Smooth muscle cell (in vitro differentiated cells): ENCODE results near the gene PAQR8. TPM values are rescaled to one million over a fixed set of nuclear protein-coding genes. Genes with fewer than 3 reads are reported as not detected.

ENCODE experiments used
- DNase-seq: peaks from one replicate; lab custom pipeline; 2025; ENCODE audit not compliant: unreplicated experiment; lab: John Stamatoyannopoulos, UW
- H2AFZ ChIP-seq: fragments of 200-600 bp; sonication (generic); 2 replicates; pipeline ENCODE4 v1.6.0; 2016; ENCODE audit warnings: antibody characterized with exemption, low read depth, mild to moderate bottlenecking
- H3F3A ChIP-seq: fragments of 200-600 bp; sonication (generic); 2 replicates; pipeline ENCODE4 v1.6.0; 2017; ENCODE audit warnings: antibody characterized with exemption, low read depth
- H3K27ac ChIP-seq: fragments of 200-600 bp; sonication (generic); 2 replicates; pipeline ENCODE4 v1.5.1; 2016; ENCODE audit warnings: low read depth, mild to moderate bottlenecking
- H3K27me3 ChIP-seq: fragments of 200-600 bp; sonication (generic); 2 replicates; pipeline ENCODE4 v1.6.1; 2016; ENCODE audit warnings: low read depth, mild to moderate bottlenecking
- H3K36me3 ChIP-seq: fragments of 200-600 bp; sonication (generic); 2 replicates; pipeline ENCODE4 v1.5.1; 2016; ENCODE audit warnings: low read depth
- H3K4me1 ChIP-seq: fragments of 200-600 bp; sonication (generic); 2 replicates; pipeline ENCODE4 v1.5.1; 2016; ENCODE audit warnings: low read depth
- H3K4me2 ChIP-seq: fragments of 200-600 bp; sonication (generic); 2 replicates; pipeline ENCODE4 v1.6.0; 2016; ENCODE audit warnings: mild to moderate bottlenecking
- H3K4me3 ChIP-seq: fragments of 200-600 bp; sonication (generic); 2 replicates; pipeline ENCODE4 v1.5.1; 2016; ENCODE audit warnings: mild to moderate bottlenecking
- H3K79me2 ChIP-seq: fragments of 200-600 bp; sonication (generic); 2 replicates; pipeline ENCODE4 v1.6.0; 2016; ENCODE audit warnings: low read depth, mild to moderate bottlenecking
- H3K9ac ChIP-seq: fragments of 200-600 bp; sonication (generic); 2 replicates; pipeline ENCODE4 v1.6.0; 2016; ENCODE audit warnings: low read depth
- H3K9me3 ChIP-seq: fragments of 200-600 bp; sonication (generic); replicated peaks from 2 replicates; pipeline ENCODE4 v1.5.1; 2016; ENCODE audit warnings: low read depth
- H4K20me1 ChIP-seq: fragments of 200-600 bp; sonication (generic); 2 replicates; pipeline ENCODE4 v1.6.0; 2016; ENCODE audit warnings: low read depth
- CTCF ChIP-seq: fragments of 200-600 bp; sonication (generic); IDR thresholded peaks from 2 replicates; pipeline ENCODE4 v1.5.1; 2017; ENCODE audit warnings: borderline replicate concordance, mild to moderate bottlenecking, antibody characterized with exemption; ENCODE audit not compliant: insufficient read depth, poor library complexity, severe bottlenecking
- WGBS: methylation state at CpG from one replicate; pipeline ENCODE4 v1.1.7; 2016; ENCODE audit warnings: low lambda C conversion rate; 5-methylcytosine and 5-hydroxymethylcytosine counted together
- polyA plus RNA-seq: library from polyadenylated mRNA; unstranded; fragments of >200 nt; fragmentation: Nextera tagmentation; extraction: Ambion mirVana; gene quantifications from 2 replicates; pipeline ENCODE4 v1.2.1, GENCODE V29; 2016
- total RNA-seq: library from RNA; depleted of rRNA; stranded (reverse); fragments of >200 nt; gene quantifications from 2 replicates; pipeline ENCODE4 v1.2.3, GENCODE V29; 2014

The PAQR8 gene
- total and polyA plus RNA-seq, 2 experiments from 2014 or later, result 4.3 to 6.1 TPM

GRCh38 chr6:52375780-52376556, 14.0 kb downstream of the PAQR8 start:
- Histone ChIP-seq H3F3A (peaks cover 6% of the 10 kb centered on the region), H3K4me1 (peaks cover 18% of the 10 kb centered on the region), H2AFZ (no peak overlapping the region), H3K9ac (no peak overlapping the region), H4K20me1 (no peaks in the 10 kb centered on the region), H3K4me2 (no peak overlapping the region), H3K27me3 (no peaks in the 10 kb centered on the region), H3K36me3 (no peaks in the 10 kb centered on the region), H3K79me2 (peaks cover 17% of the 10 kb centered on the region), H3K27ac (peak overlapping the region; percentile 1), H3K4me3 (no peak overlapping the region), H3K9me3 (no peaks in the 10 kb centered on the region)
- TF ChIP-seq CTCF, result no peak
- no peak for DNase-seq
- 57% methylated on average over 2 of the region's 2 CpGs for WGBS

- H3K36me3 ChIP-seq, result no peaks in the 10 kb centered on the region
- peaks cover 15% of the 10 kb centered on the region for H3K4me1 ChIP-seq
- TF ChIP-seq CTCF, result no peak
Observed at GRCh38 chr6:52376763-52377162, 14.8 kb downstream of the PAQR8 start.

GRCh38 chr6:52377538-52378221, 15.7 kb downstream of the PAQR8 start:
- no peaks in the 10 kb centered on the region for H3K9me3 ChIP-seq
- H3K79me2 ChIP-seq, result peaks cover 15% of the 10 kb centered on the region
- peaks cover 5% of the 10 kb centered on the region for H3K4me1 ChIP-seq
- WGBS, result 89% methylated on average over 3 of the region's 3 CpGs
- H3K4me2 ChIP-seq, result no peak overlapping the region
- no peaks in the 10 kb centered on the region for H3K36me3 ChIP-seq
- H3K4me3 ChIP-seq, result no peak overlapping the region
- no peak for TF ChIP-seq CTCF
- H2AFZ ChIP-seq, result no peak overlapping the region
- no peaks in the 10 kb centered on the region for H3F3A ChIP-seq
- H3K27me3 ChIP-seq, result no peaks in the 10 kb centered on the region
- DNase-seq, result no peak
- H3K27ac ChIP-seq, result no peak overlapping the region
- H3K9ac ChIP-seq, result no peak overlapping the region
- H4K20me1 ChIP-seq, result no peaks in the 10 kb centered on the region

More at GRCh38 chr6:52376763-52377162, 14.8 kb downstream of the PAQR8 start:
- H4K20me1 ChIP-seq, result no peaks in the 10 kb centered on the region
- WGBS, result 96% methylated on average over 3 of the region's 3 CpGs
- no peaks in the 10 kb centered on the region for H3K27me3 ChIP-seq
- H3F3A ChIP-seq, result peaks cover under 1% of the 10 kb centered on the region
- peak overlapping the region; percentile 1 for H3K27ac ChIP-seq
- peaks cover 15% of the 10 kb centered on the region for H3K79me2 ChIP-seq
- no peaks in the 10 kb centered on the region for H3K9me3 ChIP-seq
- DNase-seq, result no peak
- no peak overlapping the region for H3K4me3 ChIP-seq
- H3K9ac ChIP-seq, result no peak overlapping the region
- no peak overlapping the region for H3K4me2 ChIP-seq
- no peak overlapping the region for H2AFZ ChIP-seq
